Stimulated activated CD4-positive, alpha-beta T cell treated with anti-CD3 and anti-CD28 coated beads, Interleukin-12 subunit alpha, Interleukin-12 subunit beta, amount 100 ng/mL, for 48 hours (primary cell): ENCODE results near the gene AMBRA1.

ENCODE experiments used
- DNase-seq, 3 donors: peaks; one replicate each; pipeline ENCODE4 v3.0.0-alpha.2; 2020; ENCODE audit warnings: low read depth in 2 of 3, low spot score in 1 of 3

AMBRA1 gene

GRCh38 chr11:46577058-46577457 is 16.8 kb downstream of the AMBRA1 start:
- DNase-seq = no peak

- DNase-seq = no peak
Measured at GRCh38 chr11:46574656-46575055, 19.2 kb downstream of the AMBRA1 start.

- no peak for DNase-seq
Measured at GRCh38 chr11:46570790-46571398, 22.9 kb downstream of the AMBRA1 start.

DNA sequence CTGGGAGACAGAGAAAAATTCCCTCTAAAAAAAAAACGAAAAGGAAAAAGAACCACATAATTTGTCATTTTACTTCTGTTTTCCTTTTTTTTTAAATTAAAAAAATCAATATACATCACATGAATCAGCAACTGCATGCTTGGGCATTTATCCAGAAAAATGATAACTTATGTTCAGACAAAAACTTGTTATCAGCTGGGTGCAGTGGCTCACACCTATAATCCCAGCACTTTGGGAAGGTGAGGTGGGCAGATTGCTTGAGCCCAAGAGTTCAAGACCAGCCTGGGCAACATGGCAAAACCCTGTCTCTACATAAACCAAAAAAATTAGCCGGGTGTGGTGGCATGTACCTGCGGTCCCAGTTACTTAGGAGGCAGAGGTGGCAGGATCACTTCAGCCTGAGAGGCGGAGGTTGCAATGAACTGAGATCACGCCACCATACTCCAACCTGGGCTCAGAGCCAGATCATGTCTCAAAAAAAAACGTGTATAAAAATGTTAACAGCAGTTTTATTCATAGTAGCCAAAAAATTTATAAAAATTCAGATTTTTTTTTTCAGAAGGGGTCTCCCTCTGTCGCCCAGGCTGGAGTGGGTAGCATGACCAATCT is 28.5 kb downstream of the AMBRA1 start:
- DNase-seq = no peak

GRCh38 chr11:46564459-46564858 is 29.4 kb downstream of the AMBRA1 start:
- no peak for DNase-seq

DNA sequence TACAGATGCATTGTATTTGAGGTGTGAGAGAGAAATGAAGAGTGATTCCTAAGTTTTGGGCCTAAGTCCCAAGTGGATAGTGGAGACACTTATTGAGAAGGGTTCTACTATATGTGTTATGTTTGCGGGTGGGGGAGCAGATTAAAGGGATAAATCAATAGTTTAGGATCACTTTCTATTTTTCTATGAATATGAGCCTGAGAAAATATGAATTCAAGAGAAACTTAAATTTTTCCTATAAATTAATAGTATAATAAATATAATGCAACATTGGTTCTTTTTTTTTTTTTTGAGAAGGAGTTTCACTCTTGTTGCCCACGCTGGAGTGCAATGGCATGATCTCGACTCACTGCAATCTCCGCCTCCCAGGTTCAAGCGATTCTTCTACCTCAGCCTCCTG is 31.3 kb downstream of the AMBRA1 start:
- no peak for DNase-seq

DNA sequence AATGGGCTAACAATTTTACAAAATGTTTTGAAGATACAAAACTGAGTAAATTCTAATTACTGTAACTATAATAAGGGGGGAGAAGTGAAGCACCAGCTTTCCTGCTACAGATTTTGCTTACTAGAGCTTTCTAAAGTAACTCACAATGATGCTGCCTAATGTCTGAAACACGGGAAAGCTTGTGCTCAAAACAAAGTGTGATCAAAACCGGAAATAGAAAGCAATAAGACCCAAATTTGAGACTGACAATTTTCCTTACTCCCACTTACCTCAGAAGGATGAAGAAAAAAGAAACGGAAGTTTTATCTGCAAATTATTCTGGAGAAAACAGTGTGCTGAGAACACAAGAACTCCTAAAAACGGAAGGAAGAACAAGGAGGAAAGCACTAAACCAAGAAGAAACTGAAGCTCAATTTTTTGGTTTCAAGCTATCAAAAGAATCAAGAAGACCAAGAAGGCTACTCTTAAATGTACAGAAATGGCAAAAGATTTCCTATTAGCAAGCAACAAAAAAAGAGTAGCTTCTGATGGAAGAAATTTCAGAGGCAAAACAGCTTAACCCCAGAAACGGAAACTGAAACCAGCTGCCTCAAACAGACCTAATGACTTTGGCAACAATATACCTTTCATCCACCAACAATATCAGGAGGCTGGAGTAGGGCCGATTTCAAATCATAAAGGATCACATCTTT is 33.4 kb downstream of the AMBRA1 start:
- peak in 1 of 3 donors; percentile 16 for DNase-seq

GRCh38 chr11:46559815-46560214 is 34.0 kb downstream of the AMBRA1 start:
- no peak for DNase-seq

DNA sequence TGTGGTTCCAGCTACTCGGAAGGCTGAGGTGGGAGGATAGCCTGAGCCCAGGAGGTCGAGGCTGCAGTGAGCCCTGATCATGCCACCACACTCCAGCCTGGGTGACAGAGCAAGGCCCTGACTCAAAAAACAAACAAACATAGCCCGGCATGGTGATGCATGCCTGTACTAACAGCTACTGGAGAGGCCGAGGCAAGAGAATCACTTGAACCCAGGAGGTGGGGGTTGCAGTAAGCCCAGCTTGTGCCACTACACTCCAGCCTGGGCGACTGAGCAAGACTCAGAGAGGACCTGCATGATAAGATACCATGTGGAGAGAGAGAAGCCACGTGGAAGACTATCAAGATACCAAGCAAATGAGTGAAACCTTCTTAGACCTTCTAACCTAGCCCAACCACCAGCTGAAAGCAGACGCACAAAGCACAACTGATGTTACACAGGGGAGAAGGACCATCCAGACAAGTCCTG is 36.1 kb downstream of the AMBRA1 start:
- DNase-seq = no peak

DNA sequence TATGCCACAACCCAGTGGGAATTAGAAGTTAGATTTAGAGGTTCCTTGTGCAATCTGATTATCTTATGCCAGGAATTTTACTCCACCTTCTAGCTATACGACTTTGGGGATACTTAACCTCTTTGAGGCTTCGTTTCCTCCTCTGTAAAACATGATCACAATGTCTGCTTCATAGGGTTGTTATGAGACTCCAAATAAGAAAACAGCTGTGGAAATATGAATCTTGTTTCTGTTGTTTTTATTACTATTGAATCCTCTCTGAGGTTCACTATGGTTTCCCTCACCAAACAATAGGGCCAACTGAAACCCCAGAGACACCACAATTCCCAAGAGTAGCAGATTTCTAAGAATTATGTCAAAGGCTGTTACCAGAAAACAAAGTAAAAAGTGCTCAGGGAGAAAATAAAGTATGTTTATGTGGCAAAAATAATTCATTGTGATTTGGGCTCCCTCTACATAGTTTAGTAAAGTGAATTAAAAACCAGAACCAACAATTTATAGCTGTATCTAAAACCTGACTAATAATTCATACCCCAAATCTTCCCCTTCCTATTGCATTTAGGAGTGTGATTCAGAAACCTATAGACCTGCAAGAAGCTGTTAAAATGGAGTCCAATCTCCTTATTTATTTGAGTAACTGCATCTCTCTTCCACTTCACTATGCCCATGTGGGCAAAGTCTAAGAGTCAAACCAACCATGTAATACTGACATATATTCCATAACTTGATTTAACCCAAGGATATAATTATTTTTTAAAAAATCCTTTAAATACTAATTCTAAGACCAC is 38.4 kb downstream of the AMBRA1 start:
- DNase-seq = no peak

- no peak for DNase-seq
Measured at GRCh38 chr11:46554213-46555147, 39.3 kb downstream of the AMBRA1 start.

DNA sequence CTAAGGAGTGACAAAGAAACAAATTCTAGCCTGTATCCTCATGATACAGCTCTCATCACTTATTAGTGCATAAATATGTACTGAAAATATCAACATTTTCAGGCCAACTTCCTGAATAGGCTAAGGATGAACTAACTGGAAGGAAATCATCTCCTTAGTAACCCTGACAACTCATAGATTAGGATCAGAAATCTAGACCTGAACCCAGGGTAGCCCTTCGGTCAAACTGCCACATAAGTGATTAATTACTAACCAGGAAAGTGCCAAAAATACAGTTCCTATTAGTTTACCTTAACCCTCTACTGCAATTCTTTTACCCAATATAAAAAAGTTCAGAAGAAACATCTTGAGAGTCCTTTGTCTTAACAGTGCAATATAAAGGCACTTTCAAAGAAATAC is 40.0 kb downstream of the AMBRA1 start:
- no peak for DNase-seq

- DNase-seq = no peak
Measured at GRCh38 chr11:46551261-46551660, 42.6 kb downstream of the AMBRA1 start.

- no peak for DNase-seq
Measured at GRCh38 chr11:46547579-46547978, 46.2 kb downstream of the AMBRA1 start.

DNA sequence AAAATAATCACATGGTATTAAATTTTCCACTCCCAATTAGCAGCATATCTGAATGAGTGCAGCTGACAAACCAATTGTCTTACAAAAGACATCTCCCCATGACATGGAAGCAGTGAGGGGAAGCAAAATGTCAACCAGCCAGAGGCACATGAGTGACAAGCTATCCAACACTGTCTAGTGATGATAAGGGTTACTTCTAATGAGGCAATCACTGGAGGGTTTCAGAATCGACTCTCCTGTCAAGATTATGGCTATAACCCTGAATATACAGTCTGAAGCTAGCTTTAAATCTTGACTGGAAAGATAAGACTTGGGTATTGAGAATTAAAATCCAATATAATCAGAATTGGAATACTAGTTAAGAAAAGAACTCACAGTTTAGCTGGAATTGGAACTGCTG is 50.3 kb downstream of the AMBRA1 start:
- no peak for DNase-seq

GRCh38 chr11:46541593-46542371 is 52.0 kb downstream of the AMBRA1 start:
- no peak for DNase-seq

DNA sequence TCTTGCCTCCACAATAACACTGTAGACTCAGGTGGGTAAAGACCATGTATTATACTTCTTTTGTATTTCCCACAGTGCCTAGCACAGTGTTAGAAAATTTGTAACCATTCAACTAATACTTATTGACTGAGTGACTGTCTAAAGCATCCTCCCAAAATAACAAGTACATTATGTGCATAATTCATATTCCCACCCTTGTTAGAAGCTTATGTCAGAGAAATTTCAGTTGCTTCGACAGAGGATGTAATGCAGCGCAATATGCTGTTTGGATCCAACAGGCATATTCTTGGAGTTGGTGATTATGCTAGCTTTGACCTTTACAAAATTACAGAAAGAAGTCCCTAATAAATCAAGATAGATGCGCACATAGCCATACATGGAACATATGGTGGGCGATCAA is 53.0 kb downstream of the AMBRA1 start:
- no peak for DNase-seq

DNA sequence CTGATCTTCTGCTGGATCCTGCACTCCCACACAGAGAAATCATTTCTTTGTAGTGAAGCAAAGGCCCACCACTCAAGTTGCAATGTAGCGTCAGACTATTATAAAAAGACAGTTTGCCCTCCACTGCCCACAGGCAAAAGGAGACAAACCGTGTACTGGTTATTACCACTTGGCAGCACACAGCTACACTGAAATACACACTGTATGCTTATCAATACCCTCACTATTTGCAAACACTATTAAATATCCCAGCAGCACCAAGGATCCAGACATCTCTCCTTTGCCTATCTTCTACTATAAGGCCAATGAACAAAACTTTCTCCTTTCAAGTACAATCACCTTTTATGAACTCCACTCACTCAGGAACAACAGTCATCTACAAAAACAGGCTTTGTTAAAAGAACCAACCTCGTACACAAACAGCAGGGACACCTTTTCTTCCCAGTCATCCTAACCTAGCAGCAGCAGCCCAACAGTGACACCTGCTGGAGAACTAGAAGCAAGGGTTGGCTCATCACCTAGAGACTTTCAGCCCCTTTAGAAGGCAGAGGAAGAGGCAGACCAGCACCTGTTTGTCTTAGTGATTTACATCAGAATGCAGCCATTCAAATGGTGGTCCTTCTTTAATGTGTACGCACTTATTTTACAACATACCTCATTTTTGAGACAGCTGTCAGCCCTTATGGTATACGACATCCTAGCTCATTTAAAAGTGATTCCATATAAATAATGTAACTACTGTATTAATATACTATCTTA is 56.1 kb downstream of the AMBRA1 start:
- DNase-seq = peak; percentile 26 to 74 (median 45)

DNA sequence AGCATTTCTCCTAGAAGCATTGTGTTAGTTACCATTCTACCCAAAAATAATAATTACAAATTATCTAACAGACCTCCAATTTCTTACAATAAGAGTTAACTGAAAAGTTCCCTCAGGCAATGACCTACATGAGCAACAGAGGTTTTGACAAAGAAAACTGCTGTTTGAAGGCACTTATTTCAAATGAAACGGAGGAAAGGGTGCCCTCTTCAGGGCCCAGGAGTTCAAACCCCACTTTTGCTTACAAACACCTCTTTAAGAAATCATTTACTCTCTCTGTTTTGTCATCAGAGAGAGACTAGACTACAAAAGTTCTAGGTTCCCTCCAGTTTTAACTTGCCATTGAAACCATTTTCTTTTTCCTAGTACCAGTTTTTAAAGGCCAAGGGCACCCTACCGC is 56.7 kb downstream of the AMBRA1 start:
- no peak for DNase-seq
